Gastrocnemius medialis (tissue), 4 donors: Measurements from ENCODE around the gene BRICD5. TPM values are rescaled to one million over a fixed set of nuclear protein-coding genes. Genes with fewer than 3 reads are reported as not detected.

Experiments used
- ATAC-seq, 2 donors: fragments of 150-250 bp; one replicate each; pipeline ENCODE4 v1.9.1; 2016
- DNase-seq, 2 donors: peaks; one replicate each; pipeline ENCODE4 v3.0.0-alpha.2; 2019
- H3K27ac ChIP-seq, 4 donors: fragments of 200-600 bp; sonication (generic); 1 replicate in 1 of 4; 2 replicates in 3 of 4; pipeline ENCODE4 v1.5.1; 2016 to 2018; ENCODE audit warnings: mild to moderate bottlenecking in 2 of 4, moderate library complexity in 1 of 4
- H3K27me3 ChIP-seq, 3 donors: fragments of 200-600 bp; sonication (generic) in 2 of 3; 1 replicate in 1 of 3; 2 replicates in 2 of 3; pipeline versions ENCODE4 v1.5.1 to v1.6.0; 2016 to 2019; ENCODE audit warnings: mild to moderate bottlenecking in 1 of 3, moderate library complexity in 1 of 3
- H3K36me3 ChIP-seq, 2 donors: fragments of 200-600 bp; sonication (generic) in 1 of 2; one replicate each; pipeline ENCODE4 v1.5.1; 2017 to 2018
- H3K4me1 ChIP-seq, 2 donors: fragments of 200-600 bp; sonication (generic) in 1 of 2; one replicate each; pipeline ENCODE4 v1.5.1; 2016 to 2017; ENCODE audit warnings: mild to moderate bottlenecking in 2 of 2
- H3K4me3 ChIP-seq, 4 donors: fragments of 200-600 bp; sonication (generic) in 3 of 4; 1 replicate in 1 of 4; 2 replicates in 3 of 4; pipeline ENCODE4 v1.5.1; 2016 to 2019; ENCODE audit warnings: mild to moderate bottlenecking in 2 of 4
- H3K9me3 ChIP-seq, 3 donors: fragments of 200-600 bp; sonication (generic) in 2 of 3; 1 replicate in 1 of 3; 2 replicates in 2 of 3; pipeline ENCODE4 v1.5.1; 2016 to 2019
- CTCF ChIP-seq, 5 experiments: fragments of 450-650 bp in 3 of 5; fragments of 200-600 bp in 2 of 5; sonication (generic) in 2 of 5; IDR thresholded peaks in 4 of 5; conservative IDR thresholded peaks in 1 of 5; 1 replicate in 4 of 5; 2 replicates in 1 of 5; pipeline ENCODE4 v1.5.1; 2016 to 2019; ENCODE audit warnings: antibody characterized with exemption in 5 of 5, mild to moderate bottlenecking in 3 of 5, moderate library complexity in 3 of 5
- POLR2A ChIP-seq, 2 donors: fragments of 450-650 bp; IDR thresholded peaks; one replicate each; pipeline ENCODE4 v1.6.1; 2017; ENCODE audit warnings: antibody characterized with exemption in 2 of 2, mild to moderate bottlenecking in 2 of 2, moderate library complexity in 2 of 2
- in situ Hi-C, 4 donors: fragments of 200-750 bp; cut with MboI; loops; one replicate each; pipeline versions ENCODE4 v1.15.0 to v1.8.0; 2017; ENCODE audit warnings: low sequenced_read_pairs in 4 of 4
- intact Hi-C: fragments of 100-400 bp; cut with DNase I; formaldehyde crosslinking; loops from one replicate; pipeline ENCODE4 v1.15.1; 2023; ENCODE audit warnings: low total_unique reads
- total RNA-seq, 4 donors: library from RNA; depleted of rRNA; stranded (reverse); fragments of >200 nt; gene quantifications; one replicate each; pipeline versions ENCODE4 v1.1.0 to v1.2.3, GENCODE V29; 2016

Gene BRICD5
- total RNA-seq, 4 donors from 2014 or later: 0.15 to 2.2 (median 1.4) TPM

- in situ Hi-C loops: no loop called here
These were observed 40.6 kb downstream of the BRICD5 start for GRCh38 chr16:2170080-2170479.

GRCh38 chr16:2167068-2167638 is 43.5 kb downstream of the BRICD5 start:
- in situ Hi-C loops: no loop called here
- Histone ChIP-seq H3K4me1 (peaks cover 0 to 6% of the 10 kb centered on the region in 2 donors), H3K9me3 (no peaks in the 10 kb centered on the region), H3K36me3 (peaks cover 0 to 17% of the 10 kb centered on the region in 2 donors), H3K27ac (no peak overlapping the region), H3K4me3 (no peak overlapping the region), H3K27me3 (no peaks in the 10 kb centered on the region)
- intact Hi-C loops: no loop called here
- TF ChIP-seq POLR2A (IDR thresholded peaks at IDR 0.05) (no peak), CTCF (IDR thresholded peaks at IDR 0.05 in 4 of 5, conservative IDR thresholded peaks at IDR 0.05 in 1 of 5) (no peak)
- ATAC-seq (no peak), DNase-seq (no peak)

More at GRCh38 chr16:2170080-2170479, 40.6 kb downstream of the BRICD5 start:
- intact Hi-C loops: no loop called here
- Histone ChIP-seq H3K27ac (peak overlapping the region; percentile 45 to 72 (median 66)), H3K4me1 (peaks cover 0 to 6% of the 10 kb centered on the region in 2 donors), H3K27me3 (no peaks in the 10 kb centered on the region), H3K36me3 (peaks cover 0 to 47% of the 10 kb centered on the region in 2 donors), H3K9me3 (no peaks in the 10 kb centered on the region), H3K4me3 (peak overlapping the region; percentile 12 to 48 (median 23))
- no peak for TF ChIP-seq CTCF (IDR thresholded peaks at IDR 0.05 in 4 of 5, conservative IDR thresholded peaks at IDR 0.05 in 1 of 5)
- TF ChIP-seq POLR2A (IDR thresholded peaks at IDR 0.05): no peak
- ATAC-seq (peak in 1 of 2 donors; percentile 28), DNase-seq (no peak)

GRCh38 chr16:2166263-2167067 is 44.2 kb downstream of the BRICD5 start:
- peaks cover 0 to 10% of the 10 kb centered on the region in 2 donors for H3K36me3 ChIP-seq
- no peaks in the 10 kb centered on the region for H3K27me3 ChIP-seq
- ATAC-seq (no peak), DNase-seq (no peak)
- H3K4me1 ChIP-seq: peaks cover under 1 to 6% of the 10 kb centered on the region in 2 donors
- H3K4me3 ChIP-seq: no peak overlapping the region
- in situ Hi-C loops (no loop called here), intact Hi-C loops (no loop called here)
- no peak overlapping the region for H3K27ac ChIP-seq
- no peak for TF ChIP-seq CTCF (IDR thresholded peaks at IDR 0.05 in 4 of 5, conservative IDR thresholded peaks at IDR 0.05 in 1 of 5)
- no peak for TF ChIP-seq POLR2A (IDR thresholded peaks at IDR 0.05)
- H3K9me3 ChIP-seq: no peaks in the 10 kb centered on the region

- Histone ChIP-seq H3K9me3 (no peaks in the 10 kb centered on the region), H3K27ac (no peak overlapping the region), H3K4me1 (peaks cover 3 to 6% of the 10 kb centered on the region in 2 donors), H3K27me3 (no peaks in the 10 kb centered on the region), H3K36me3 (peaks cover 0 to 7% of the 10 kb centered on the region in 2 donors), H3K4me3 (no peak overlapping the region)
- intact Hi-C loops: no loop called here
- DNase-seq (no peak), ATAC-seq (no peak)
- TF ChIP-seq POLR2A (IDR thresholded peaks at IDR 0.05): no peak
- TF ChIP-seq CTCF (IDR thresholded peaks at IDR 0.05 in 4 of 5, conservative IDR thresholded peaks at IDR 0.05 in 1 of 5): no peak
- in situ Hi-C loops: no loop called here
These were observed 44.8 kb downstream of the BRICD5 start for GRCh38 chr16:2165861-2166260.
